Liver (tissue), 9 donors: ENCODE results near the gene CBFB. TPM values are rescaled to one million over a fixed set of nuclear protein-coding genes. Genes with fewer than 3 reads are reported as not detected.

Experiments used
- DNase-seq: peaks from one replicate; pipeline ENCODE4 v3.0.0-alpha.2; 2017; ENCODE audit warnings: low spot score
- H3K27ac ChIP-seq, 2 donors: one replicate each; pipeline ENCODE4 v1.7.0; 2013; ENCODE audit warnings: inconsistent platforms in 2 of 2, low read length in 2 of 2, control low read depth in 1 of 2, low read depth in 1 of 2, mild to moderate bottlenecking in 1 of 2
- H3K27me3 ChIP-seq, 4 donors: one replicate each; pipeline versions ENCODE4 v1.6.1 to v1.7.0; 2013; ENCODE audit warnings: low read length in 3 of 4, inconsistent platforms in 1 of 4, mild to moderate bottlenecking in 1 of 4, moderate library complexity in 1 of 4; ENCODE audit not compliant: control insufficient read depth in 4 of 4, insufficient read depth in 4 of 4
- H3K36me3 ChIP-seq, 4 donors: one replicate each; pipeline versions ENCODE4 v1.6.1 to v1.7.0; 2013; ENCODE audit warnings: low read length in 3 of 4, mild to moderate bottlenecking in 3 of 4, low read depth in 1 of 4, moderate library complexity in 1 of 4; ENCODE audit not compliant: control insufficient read depth in 4 of 4, insufficient read depth in 3 of 4
- H3K4me1 ChIP-seq, 4 donors: one replicate each; pipeline versions ENCODE4 v1.6.1 to v1.7.0; 2013; ENCODE audit warnings: low read length in 3 of 4, mild to moderate bottlenecking in 3 of 4, moderate library complexity in 1 of 4; ENCODE audit not compliant: control insufficient read depth in 4 of 4, insufficient read depth in 4 of 4
- H3K4me3 ChIP-seq, 3 donors: one replicate each; pipeline versions ENCODE4 v1.6.1 to v1.7.0; 2013; ENCODE audit warnings: low read length in 3 of 3, control low read depth in 1 of 3, low read depth in 1 of 3, mild to moderate bottlenecking in 1 of 3
- H3K9ac ChIP-seq, 2 donors: one replicate each; pipeline ENCODE4 v1.7.0; 2013; ENCODE audit warnings: low read length in 2 of 2, mild to moderate bottlenecking in 2 of 2, moderate library complexity in 2 of 2, control low read depth in 1 of 2, low read depth in 1 of 2
- H3K9me3 ChIP-seq, 4 donors: one replicate each; pipeline versions ENCODE4 v1.6.1 to v1.7.0; 2013; ENCODE audit warnings: low read length in 3 of 4; ENCODE audit not compliant: control insufficient read depth in 4 of 4
- EGR1 ChIP-seq, 2 donors: IDR thresholded peaks; 2 replicates each; pipeline ENCODE4 v1.6.1; 2016 to 2018; ENCODE audit warnings: antibody characterized with exemption in 2 of 2, low read depth in 2 of 2
- FOXA1 ChIP-seq: IDR thresholded peaks from 2 replicates; pipeline ENCODE4 v1.6.1; 2016; ENCODE audit warnings: antibody characterized with exemption
- FOXA2 ChIP-seq: IDR thresholded peaks from 2 replicates; pipeline ENCODE4 v1.6.1; 2016; ENCODE audit warnings: antibody characterized with exemption
- GABPA ChIP-seq, 2 donors: IDR thresholded peaks in 1 of 2; conservative IDR thresholded peaks in 1 of 2; 2 replicates each; pipeline ENCODE4 v1.6.1; 2016; ENCODE audit warnings: antibody characterized with exemption in 2 of 2, mild to moderate bottlenecking in 1 of 2, moderate library complexity in 1 of 2
- HNF4A ChIP-seq, 2 donors: conservative IDR thresholded peaks; 2 replicates each; pipeline ENCODE4 v1.6.1; 2016; ENCODE audit warnings: antibody characterized with exemption in 2 of 2, mild to moderate bottlenecking in 2 of 2
- HNF4G ChIP-seq: IDR thresholded peaks from 2 replicates; pipeline ENCODE4 v1.6.1; 2016; ENCODE audit warnings: antibody characterized with exemption
- JUND ChIP-seq, 2 donors: IDR thresholded peaks; 2 replicates each; pipeline ENCODE4 v1.6.1; 2016; ENCODE audit warnings: antibody characterized with exemption in 2 of 2
- MAX ChIP-seq: IDR thresholded peaks from 2 replicates; pipeline ENCODE4 v1.6.1; 2016; ENCODE audit warnings: antibody characterized with exemption
- NR2F2 ChIP-seq: IDR thresholded peaks from 2 replicates; pipeline ENCODE4 v1.6.1; 2016; ENCODE audit warnings: antibody characterized with exemption
- RAD21 ChIP-seq, 2 donors: IDR thresholded peaks; 2 replicates each; pipeline ENCODE4 v1.6.1; 2016; ENCODE audit warnings: antibody characterized with exemption in 2 of 2, mild to moderate bottlenecking in 2 of 2
- REST ChIP-seq: IDR thresholded peaks from 2 replicates; pipeline ENCODE4 v1.6.1; 2016; ENCODE audit warnings: antibody characterized with exemption, mild to moderate bottlenecking
- RXRA ChIP-seq, 2 donors: IDR thresholded peaks; 2 replicates each; pipeline ENCODE4 v1.6.1; 2017 to 2018; ENCODE audit warnings: antibody characterized with exemption in 2 of 2, mild to moderate bottlenecking in 1 of 2
- SP1 ChIP-seq: IDR thresholded peaks from 2 replicates; pipeline ENCODE4 v1.6.1; 2018; ENCODE audit warnings: antibody characterized with exemption, mild to moderate bottlenecking
- TAF1 ChIP-seq: conservative IDR thresholded peaks from 2 replicates; pipeline ENCODE4 v1.6.1; 2016; ENCODE audit warnings: antibody characterized with exemption, mild to moderate bottlenecking
- YY1 ChIP-seq: IDR thresholded peaks from 2 replicates; pipeline ENCODE4 v1.6.1; 2016; ENCODE audit warnings: antibody characterized with exemption, mild to moderate bottlenecking
- ZBTB33 ChIP-seq: IDR thresholded peaks from 2 replicates; pipeline ENCODE4 v1.6.1; 2016; ENCODE audit warnings: antibody characterized with exemption
- WGBS: extraction: QIAGEN DNeasy Blood & Tissue Kit; methylation state at CpG from one replicate; pipeline ENCODE4 v1.1.7; 2013; 5-methylcytosine and 5-hydroxymethylcytosine counted together
- polyA plus RNA-seq, 2 donors: library from polyadenylated mRNA; stranded (reverse) in 1 of 2; unstranded in 1 of 2; fragments of 200-250 nt in 1 of 2; fragments of >200 nt in 1 of 2; fragmentation: Nextera tagmentation in 1 of 2; extraction: Ambion mirVana in 1 of 2; gene quantifications; one replicate each; pipeline versions ENCODE4 v1.2.1 to v1.2.3, GENCODE V29; 2013 to 2015
- total RNA-seq, 2 donors: library from RNA; depleted of rRNA; stranded (reverse); fragments of >200 nt; gene quantifications; one replicate each; pipeline ENCODE4 v1.2.3, GENCODE V29; 2014
- TF ChIP-seq, protein P1 (sequence below): fragments of 150-350 bp; IDR thresholded peaks from 2 replicates; pipeline ENCODE4 v1.5.1; 2017; ENCODE audit warnings: improper control_type of control experiment, low read depth, low read length; ENCODE audit not compliant: missing input control
- TF ChIP-seq, protein P2 (sequence below): IDR thresholded peaks from 2 replicates; pipeline ENCODE4 v1.6.1; 2016; ENCODE audit warnings: antibody characterized with exemption
- donor health status: healthy.
- donor health status: healthy.
- donor health status: healthy.
- donor health status: healthy.
- donor health status: healthy.

CBFB gene
- total and polyA plus RNA-seq, 4 donors = 6.8 to 19.3 (median 11.2) TPM

DNA sequence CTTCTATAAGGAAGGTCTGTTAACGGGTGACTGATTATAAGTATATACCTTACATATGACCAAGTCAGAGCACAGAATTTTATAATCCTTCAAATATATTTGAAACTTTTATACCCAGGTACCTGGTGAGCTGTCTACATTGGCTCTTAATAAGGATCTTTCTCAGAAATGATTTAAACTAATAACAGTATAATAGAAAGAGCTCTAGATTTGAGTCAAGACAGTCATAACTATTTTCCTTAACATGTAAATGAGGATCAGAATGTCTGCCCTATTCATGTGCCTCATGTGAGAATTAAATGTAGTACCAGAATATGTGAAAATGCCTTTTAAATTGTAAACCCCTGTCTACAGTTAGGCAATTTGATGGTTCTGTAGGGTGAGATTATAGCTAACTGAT lies 14.5 kb downstream of the CBFB start:
- Histone ChIP-seq H3K9ac (no peak overlapping the region), H3K4me3 (no peak overlapping the region), H3K27ac (no peak overlapping the region), H3K36me3 (peaks cover 0 to 3% (median under 1%) of the 10 kb centered on the region in 4 donors), H3K27me3 (no peaks in the 10 kb centered on the region), H3K9me3 (no peaks in the 10 kb centered on the region), H3K4me1 (no peaks in the 10 kb centered on the region)
- TF ChIP-seq ZBTB33 = no peak
- TF ChIP-seq, protein P1, sequence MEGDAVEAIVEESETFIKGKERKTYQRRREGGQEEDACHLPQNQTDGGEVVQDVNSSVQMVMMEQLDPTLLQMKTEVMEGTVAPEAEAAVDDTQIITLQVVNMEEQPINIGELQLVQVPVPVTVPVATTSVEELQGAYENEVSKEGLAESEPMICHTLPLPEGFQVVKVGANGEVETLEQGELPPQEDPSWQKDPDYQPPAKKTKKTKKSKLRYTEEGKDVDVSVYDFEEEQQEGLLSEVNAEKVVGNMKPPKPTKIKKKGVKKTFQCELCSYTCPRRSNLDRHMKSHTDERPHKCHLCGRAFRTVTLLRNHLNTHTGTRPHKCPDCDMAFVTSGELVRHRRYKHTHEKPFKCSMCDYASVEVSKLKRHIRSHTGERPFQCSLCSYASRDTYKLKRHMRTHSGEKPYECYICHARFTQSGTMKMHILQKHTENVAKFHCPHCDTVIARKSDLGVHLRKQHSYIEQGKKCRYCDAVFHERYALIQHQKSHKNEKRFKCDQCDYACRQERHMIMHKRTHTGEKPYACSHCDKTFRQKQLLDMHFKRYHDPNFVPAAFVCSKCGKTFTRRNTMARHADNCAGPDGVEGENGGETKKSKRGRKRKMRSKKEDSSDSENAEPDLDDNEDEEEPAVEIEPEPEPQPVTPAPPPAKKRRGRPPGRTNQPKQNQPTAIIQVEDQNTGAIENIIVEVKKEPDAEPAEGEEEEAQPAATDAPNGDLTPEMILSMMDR = no peak
- no peak for TF ChIP-seq HNF4G
- TF ChIP-seq GABPA (IDR thresholded peaks at IDR 0.05 in 1 of 2, conservative IDR thresholded peaks at IDR 0.05 in 1 of 2) = no peak
- TF ChIP-seq, protein P2, sequence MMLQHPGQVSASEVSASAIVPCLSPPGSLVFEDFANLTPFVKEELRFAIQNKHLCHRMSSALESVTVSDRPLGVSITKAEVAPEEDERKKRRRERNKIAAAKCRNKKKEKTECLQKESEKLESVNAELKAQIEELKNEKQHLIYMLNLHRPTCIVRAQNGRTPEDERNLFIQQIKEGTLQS = no peak
- no peak for TF ChIP-seq FOXA1
- TF ChIP-seq EGR1 (IDR thresholded peaks at IDR 0.05; ENCODE audit: low read depth in 2 of 2) = no peak
- no peak for TF ChIP-seq MAX
- no peak for TF ChIP-seq RXRA (IDR thresholded peaks at IDR 0.05)
- TF ChIP-seq NR2F2 = no peak
- TF ChIP-seq JUND (IDR thresholded peaks at IDR 0.05) = no peak
- no peak for TF ChIP-seq HNF4A (conservative IDR thresholded peaks at IDR 0.05)
- TF ChIP-seq YY1 = no peak
- no peak for TF ChIP-seq RAD21 (IDR thresholded peaks at IDR 0.05)
- no peak for TF ChIP-seq SP1
- TF ChIP-seq FOXA2 = no peak
- no peak for TF ChIP-seq TAF1
- no peak for TF ChIP-seq REST
- WGBS = 97% methylated on average over 1 of the region's 1 CpG
- no peak for DNase-seq
